ENCODE measurements around the gene FRS3.

DNA sequence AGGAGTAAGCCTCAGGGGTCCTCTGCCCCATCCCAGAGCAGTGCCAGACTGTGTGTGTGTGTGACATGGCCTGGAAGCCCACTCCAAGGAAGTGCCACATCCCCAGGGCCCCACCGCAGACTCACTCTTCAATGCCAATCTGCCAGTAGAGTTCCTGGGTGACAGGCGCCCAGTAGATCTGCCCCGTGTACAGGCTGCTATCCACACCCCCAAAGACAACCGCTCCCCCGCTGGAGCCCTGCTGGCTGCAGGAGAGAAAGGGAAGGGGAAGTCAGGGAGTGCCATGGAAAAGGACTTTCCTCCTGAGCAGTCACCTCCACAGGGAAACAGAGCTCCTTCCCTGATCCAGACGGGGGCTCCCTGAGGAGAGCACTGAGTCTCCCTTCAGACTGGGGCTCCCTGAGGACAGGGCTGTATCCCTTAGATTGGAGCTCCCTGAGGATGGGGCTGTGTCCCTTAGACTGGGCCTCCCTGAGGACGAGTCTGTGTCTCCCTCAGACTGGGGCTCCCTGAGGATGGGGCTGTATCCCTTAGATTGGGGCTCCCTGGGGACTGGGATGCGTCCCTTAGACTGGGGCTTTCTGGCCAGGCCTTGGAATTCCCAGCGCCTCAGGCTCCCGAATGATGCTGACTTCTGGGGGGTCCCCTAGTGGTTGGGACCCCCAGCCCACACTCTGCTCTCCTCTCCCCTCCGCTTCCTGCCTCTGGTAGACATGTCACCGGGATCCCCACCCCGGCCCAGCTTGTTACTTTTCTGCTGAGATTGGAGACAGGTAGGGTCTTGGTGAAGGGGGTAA is 39.1 kb downstream of the FRS3 start:
- no peak for TF ChIP-seq POLR2AphosphoS5 (IDR thresholded peaks at IDR 0.05; ENCODE audit: low read depth, low read length)
- TF ChIP-seq, protein P1, sequence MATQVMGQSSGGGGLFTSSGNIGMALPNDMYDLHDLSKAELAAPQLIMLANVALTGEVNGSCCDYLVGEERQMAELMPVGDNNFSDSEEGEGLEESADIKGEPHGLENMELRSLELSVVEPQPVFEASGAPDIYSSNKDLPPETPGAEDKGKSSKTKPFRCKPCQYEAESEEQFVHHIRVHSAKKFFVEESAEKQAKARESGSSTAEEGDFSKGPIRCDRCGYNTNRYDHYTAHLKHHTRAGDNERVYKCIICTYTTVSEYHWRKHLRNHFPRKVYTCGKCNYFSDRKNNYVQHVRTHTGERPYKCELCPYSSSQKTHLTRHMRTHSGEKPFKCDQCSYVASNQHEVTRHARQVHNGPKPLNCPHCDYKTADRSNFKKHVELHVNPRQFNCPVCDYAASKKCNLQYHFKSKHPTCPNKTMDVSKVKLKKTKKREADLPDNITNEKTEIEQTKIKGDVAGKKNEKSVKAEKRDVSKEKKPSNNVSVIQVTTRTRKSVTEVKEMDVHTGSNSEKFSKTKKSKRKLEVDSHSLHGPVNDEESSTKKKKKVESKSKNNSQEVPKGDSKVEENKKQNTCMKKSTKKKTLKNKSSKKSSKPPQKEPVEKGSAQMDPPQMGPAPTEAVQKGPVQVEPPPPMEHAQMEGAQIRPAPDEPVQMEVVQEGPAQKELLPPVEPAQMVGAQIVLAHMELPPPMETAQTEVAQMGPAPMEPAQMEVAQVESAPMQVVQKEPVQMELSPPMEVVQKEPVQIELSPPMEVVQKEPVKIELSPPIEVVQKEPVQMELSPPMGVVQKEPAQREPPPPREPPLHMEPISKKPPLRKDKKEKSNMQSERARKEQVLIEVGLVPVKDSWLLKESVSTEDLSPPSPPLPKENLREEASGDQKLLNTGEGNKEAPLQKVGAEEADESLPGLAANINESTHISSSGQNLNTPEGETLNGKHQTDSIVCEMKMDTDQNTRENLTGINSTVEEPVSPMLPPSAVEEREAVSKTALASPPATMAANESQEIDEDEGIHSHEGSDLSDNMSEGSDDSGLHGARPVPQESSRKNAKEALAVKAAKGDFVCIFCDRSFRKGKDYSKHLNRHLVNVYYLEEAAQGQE (IDR thresholded peaks at IDR 0.05; ENCODE audit: insufficient read depth in 1 of 2, low read depth in 2 of 2, low read length in 2 of 2), result no peak
